ENCODE results near the gene SND1.
"Not testable (repeated sequence)": the region's sequence is repeated elsewhere in the genome, so short reads cannot be mapped to it uniquely, and the experiment has no call there.

Gene SND1

GRCh38 chr7:127946111-127946510, 294.1 kb downstream of the SND1 start:
- no peak for DNase-seq

GRCh38 chr7:127946847-127947246, 294.9 kb downstream of the SND1 start:
- no peak for DNase-seq

GRCh38 chr7:127948312-127948711, 296.3 kb downstream of the SND1 start:
- no peak for DNase-seq

GRCh38 chr7:127948930-127949329, 296.9 kb downstream of the SND1 start:
- DNase-seq, result no peak

DNA sequence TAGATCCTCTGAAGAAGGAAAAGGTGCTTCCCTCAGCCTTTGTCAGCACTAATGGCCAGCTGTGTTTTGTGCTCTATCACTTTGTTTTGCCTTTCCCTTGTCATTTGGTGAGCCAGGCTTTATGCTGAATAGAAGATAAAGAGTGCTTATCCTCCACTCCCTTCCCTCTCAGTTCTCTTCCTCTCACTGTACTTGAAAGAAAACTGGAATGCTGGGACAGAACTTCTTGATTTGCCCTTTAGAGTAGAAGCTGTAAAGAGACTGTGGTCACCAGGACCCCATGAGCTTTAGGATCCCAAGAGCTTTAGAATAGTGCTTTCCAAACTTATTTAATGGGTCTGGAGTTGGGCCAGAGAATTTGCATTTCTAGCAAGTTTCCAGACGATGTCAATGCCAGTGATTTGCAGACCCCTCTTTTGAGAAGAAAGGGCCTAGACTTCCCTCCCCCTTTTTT, 297.8 kb downstream of the SND1 start:
- DNase-seq, result no peak

- DNase-seq, result no peak
Measured at GRCh38 chr7:127950233-127950935, 298.4 kb downstream of the SND1 start.

- DNase-seq, result peak; percentile 83
Measured at GRCh38 chr7:127953423-127954356, 301.7 kb downstream of the SND1 start.

GRCh38 chr7:127954357-127954748, 302.4 kb downstream of the SND1 start:
- DNase-seq, result no peak

DNA sequence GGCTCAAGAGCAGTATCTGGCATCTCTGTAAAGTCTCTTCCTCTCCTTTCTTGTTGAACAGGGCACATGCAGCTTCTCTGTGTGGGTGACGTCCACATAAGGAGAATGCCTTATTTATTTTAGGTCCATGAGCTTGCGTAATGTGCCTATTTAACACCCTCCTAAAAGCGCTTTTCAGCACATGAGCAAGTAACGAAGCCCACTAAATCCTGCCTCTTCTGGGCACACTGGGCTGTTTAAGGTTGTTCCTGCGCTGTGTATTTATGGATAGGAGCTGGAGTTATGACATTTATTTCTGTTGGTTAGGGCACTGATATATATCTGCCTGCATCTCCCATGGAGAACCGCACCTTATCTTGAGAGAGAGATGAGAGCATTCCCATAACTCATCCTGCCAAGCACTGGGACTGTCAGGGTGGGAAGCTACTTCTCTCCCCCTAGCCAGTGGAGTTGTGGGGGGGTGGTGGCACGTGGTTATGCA, 303.1 kb downstream of the SND1 start:
- DNase-seq, result no peak

DNA sequence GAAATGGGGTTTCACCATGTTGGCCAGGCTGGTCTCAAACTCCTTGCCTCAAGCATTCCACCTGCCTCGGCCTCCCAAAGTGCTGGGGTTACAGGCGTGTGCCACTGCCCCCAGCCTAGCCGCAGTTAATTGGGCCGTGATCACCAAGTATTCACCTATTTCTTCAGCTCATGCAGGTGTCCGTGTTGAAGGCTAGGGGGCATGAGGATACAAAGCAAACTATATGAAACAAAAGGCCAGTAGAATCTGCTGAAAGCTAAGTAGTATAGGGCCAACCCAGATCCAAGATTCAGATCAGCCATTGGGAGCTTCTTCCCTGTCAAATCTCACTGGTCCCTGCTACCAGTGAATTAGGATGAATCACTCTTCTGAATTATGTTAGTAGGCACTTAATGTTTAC, 305.9 kb downstream of the SND1 start:
- DNase-seq, result no peak

DNA sequence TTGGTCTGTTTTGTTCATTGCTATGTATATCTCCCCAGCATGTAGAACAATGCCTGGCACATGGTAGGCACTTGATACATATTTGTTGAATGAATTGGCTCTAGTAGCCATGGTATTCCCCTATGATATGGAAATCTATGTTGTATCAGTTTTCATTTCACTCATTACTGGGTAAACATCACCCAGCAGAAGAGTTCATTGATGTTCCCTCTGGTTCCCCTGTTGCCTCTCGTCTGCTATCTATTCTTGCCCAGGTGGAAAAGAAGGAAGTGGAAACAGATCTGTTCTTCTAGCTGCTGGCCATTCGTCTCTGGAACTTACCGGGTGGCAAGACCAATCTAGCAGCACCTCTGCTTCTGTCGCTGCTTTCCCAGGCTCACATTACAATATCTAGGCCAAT, 307.8 kb downstream of the SND1 start:
- no peak for DNase-seq

- DNase-seq, result no peak
Measured at GRCh38 chr7:127961786-127962453, 309.9 kb downstream of the SND1 start.

DNA sequence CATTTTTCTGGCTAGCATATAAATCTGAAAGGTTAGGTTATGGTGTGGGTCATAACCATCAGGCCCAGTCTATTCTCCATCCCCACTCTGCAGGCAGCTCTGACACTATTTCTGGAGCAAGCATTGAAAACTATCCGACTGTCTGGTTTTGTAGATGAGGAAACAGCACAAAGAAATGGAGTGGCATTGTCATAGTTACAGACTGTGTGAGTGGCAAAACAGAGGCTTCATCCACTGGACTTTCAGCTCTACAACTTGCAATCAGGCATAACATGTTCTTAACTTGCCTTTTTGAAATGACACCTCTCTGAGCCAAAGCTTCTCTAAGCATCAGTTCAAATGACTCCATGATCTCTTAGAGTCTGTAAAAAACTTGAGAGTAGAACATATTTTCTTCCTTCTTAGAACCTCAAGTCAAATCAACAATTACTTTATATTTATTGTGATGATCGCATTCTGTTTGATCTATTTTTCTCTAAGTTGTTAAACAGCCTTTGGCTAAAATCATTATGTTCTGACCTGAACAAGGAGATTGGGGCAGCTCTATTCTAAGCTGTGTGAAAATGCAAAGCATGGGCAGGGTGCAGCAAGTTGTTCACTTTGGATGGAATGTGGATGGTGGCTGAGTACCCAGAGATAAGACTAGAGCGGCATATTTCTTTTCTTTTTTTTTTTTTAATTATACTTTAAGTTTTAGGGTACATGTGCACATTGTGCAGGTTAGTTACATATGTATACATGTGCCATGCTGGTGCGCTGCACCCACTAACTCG, 310.8 kb downstream of the SND1 start:
- DNase-seq, result no peak

- DNase-seq, result not testable (repeated sequence)
Measured at GRCh38 chr7:127963850-127964249, 311.9 kb downstream of the SND1 start.

GRCh38 chr7:127967281-127967680, 315.3 kb downstream of the SND1 start:
- DNase-seq, result no peak

DNA sequence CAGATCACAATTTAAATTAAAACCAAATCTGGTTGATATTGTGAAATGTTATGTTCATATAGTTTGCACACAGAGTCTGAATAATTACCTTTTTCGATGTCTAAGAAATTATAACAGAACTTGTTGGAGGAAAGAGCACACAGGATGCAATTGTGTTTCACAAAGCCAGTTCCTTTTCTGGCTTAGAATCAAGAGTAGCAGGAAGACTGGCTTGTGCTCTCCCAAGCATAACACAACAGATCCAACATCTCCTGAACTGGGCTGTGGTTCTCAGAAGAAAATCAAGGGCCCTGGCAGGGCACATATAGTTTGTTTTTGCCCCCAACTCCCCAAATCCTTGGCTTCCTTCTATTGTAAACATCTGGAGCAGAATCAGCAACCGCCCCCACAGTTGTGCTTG, 316.6 kb downstream of the SND1 start:
- DNase-seq, result no peak

- DNase-seq, result no peak
Measured at GRCh38 chr7:127973832-127974231, 321.8 kb downstream of the SND1 start.

- no peak for DNase-seq
Measured at GRCh38 chr7:127974446-127975035, 322.5 kb downstream of the SND1 start.

- no peak for DNase-seq
Measured at GRCh38 chr7:127976056-127976737, 324.2 kb downstream of the SND1 start.

DNA sequence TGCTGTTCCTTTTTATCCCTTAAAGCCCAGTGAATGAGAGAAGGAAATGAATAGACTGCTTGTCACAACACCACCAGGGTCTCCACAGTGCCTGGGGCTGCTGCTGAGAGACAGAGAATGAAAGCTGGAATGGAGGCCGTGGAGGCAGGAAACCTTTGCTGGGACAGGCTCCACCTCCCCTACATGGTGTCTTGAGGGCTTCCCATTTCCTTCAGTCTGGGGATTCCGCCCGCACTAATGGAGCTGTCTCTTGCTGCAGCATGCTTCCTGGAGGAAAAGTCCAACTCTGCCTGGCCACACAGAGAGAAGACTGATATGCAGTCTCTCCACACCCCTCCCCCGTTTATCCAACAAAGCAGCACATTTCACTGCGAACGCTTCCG, 324.7 kb downstream of the SND1 start:
- DNase-seq, result peak; percentile 83

DNA sequence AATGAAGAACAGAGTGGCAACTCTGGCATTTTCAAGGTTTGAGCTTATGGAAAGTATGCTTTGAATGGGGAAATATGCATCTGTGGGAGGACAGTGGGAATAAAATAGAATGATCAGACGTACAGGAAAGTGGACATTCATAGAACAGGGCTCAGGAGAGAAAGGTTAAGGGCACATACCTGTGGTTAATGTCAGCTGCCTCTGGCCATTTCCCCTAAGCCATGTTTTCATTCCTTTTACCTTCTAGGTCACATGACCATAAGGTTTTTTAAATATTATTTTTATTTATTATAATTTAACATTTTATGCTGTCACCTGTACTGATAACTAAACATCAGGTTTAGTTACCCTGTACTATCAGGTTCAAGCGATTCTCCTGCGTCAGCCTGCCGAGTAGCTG, 326.4 kb downstream of the SND1 start:
- no peak for DNase-seq
